ENCODE measurements around the gene CRKL. TPM values are rescaled to one million over a fixed set of nuclear protein-coding genes. Genes with fewer than 3 reads are reported as not detected.
A peak's percentile ranks its signal among the peaks of the same experiment; 100 is the strongest.
"Not testable (repeated sequence)": the region's sequence is repeated elsewhere in the genome, so short reads cannot be mapped to it uniquely, and the experiment has no call there.

The CRKL gene
- total RNA-seq, 2 experiments from 2014 or later, result 60.5 to 62.2 TPM

DNA sequence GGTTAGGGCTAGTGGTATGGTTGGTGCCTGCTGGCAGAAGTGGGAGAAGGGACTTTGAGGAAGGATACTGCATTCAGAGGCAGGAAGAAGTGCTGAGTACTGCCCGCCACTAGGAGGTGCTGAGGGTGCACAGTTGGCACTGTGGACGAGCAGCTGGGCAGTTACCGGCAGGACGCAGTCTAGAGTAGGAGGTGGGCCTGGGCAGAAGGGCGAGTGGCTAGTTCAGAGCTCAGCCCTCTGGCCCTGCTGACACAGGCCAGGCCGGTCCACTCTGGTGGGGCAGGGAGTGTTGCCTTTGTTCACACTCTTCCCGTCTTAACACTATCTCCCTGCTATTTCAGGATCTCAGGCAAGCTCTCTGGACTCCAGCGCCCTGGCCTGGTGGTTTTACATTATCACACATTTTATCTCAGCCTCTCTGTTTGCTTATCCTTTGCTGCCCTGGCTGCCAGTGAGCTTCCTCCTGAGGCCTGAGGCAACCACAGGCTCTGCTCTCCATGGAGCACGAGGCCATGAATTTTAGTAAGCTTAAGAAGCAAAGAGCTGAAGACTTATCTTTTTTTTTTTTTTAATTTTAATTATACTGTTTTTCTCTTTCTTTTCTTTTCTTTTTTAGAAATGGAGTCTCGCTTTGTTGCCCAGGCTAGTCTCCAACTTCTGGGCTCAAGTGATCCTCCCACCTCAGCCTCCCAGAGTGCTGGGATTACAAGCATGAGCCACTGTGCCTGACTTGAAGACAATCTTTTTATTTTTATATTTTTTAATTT, 31.5 kb upstream of the CRKL start:
- Mint-ChIP-seq H3K4me1 (ENCODE audit: low read depth) (no peaks in the 10 kb centered on the region), H3K27ac (peak overlapping the region; percentile 19), H3K9me3 (no peaks in the 10 kb centered on the region), H3K27me3 (ENCODE audit: low read depth) (no peaks in the 10 kb centered on the region), H3K36me3 (ENCODE audit: low read depth) (peaks cover 23% of the 10 kb centered on the region), H3K4me3 (no peak overlapping the region)
- intact Hi-C loops (cut with micrococcal nuclease), result no loop called here
- DNase-seq, result peak; percentile 55
- CTCF ChIA-PET, result interaction anchor here (0.6 to 1.4 kb wide), 9 partner anchors 9 to 152 kb away, joined by 3 to 5 read pairs (median 3); no protein-coding TSS in a partner anchor

DNA sequence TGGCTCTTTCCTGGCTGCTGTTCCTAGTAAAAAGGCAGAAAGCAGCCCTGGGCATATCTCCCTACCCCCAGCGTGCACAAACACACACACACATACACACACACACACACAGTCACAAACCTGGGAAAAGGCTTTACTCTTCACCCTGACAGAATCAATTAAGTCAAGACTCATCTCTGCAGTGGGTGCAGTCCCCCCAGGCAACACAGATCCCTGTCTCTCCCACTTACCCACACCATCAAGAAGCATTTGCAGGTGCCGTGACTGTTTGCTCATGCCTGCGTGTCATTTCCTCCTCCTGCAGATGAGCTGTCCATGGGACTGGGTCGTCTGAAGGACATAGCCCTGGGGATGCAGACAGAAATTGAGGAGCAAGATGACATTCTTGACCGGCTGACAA, 29.8 kb upstream of the CRKL start:
- no peak for DNase-seq
- H3K27me3 Mint-ChIP-seq (ENCODE audit: low read depth), result no peaks in the 10 kb centered on the region
- no peak overlapping the region for H3K4me3 Mint-ChIP-seq
- CTCF ChIA-PET, result no interaction called here
- intact Hi-C loops (cut with micrococcal nuclease), result no loop called here
- H3K9me3 Mint-ChIP-seq, result no peaks in the 10 kb centered on the region
- H3K4me1 Mint-ChIP-seq (ENCODE audit: low read depth), result no peaks in the 10 kb centered on the region
- peaks cover 23% of the 10 kb centered on the region for H3K36me3 Mint-ChIP-seq (ENCODE audit: low read depth)
- no peak overlapping the region for H3K27ac Mint-ChIP-seq

DNA sequence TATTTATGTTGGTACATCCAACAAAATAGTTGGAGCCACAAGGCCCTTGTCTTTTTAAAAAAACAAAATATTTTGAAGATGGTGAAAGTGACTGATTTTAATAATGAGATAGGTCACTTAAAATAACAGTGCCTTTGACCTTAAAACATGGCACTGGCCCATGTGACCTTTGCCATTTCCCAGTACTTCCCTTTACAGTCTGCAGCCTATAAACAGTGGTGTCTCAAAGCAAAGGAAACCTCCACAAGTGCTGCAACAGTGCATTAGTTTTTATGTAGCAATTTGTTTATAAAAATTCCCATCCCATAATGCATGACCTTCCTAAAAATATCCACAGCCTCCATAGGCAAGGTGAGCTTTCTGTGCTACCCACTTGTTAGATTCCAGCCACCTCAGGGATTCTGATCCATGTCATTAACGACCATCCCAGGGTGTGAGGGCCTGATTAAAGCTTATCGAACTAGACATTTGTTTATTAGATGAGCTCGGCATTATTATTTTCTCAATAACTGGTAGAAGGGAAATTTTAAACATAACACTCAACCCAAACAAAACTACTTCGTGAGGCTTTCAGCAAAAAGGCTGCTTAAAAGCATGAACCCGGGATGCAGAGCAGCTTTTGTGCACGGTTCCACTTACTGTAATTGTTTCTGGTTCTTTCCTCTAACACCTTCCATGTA, 28.0 kb upstream of the CRKL start:
- Mint-ChIP-seq H3K9me3 (no peaks in the 10 kb centered on the region), H3K27me3 (ENCODE audit: low read depth) (no peaks in the 10 kb centered on the region)
- intact Hi-C loops (cut with micrococcal nuclease), result no loop called here

DNA sequence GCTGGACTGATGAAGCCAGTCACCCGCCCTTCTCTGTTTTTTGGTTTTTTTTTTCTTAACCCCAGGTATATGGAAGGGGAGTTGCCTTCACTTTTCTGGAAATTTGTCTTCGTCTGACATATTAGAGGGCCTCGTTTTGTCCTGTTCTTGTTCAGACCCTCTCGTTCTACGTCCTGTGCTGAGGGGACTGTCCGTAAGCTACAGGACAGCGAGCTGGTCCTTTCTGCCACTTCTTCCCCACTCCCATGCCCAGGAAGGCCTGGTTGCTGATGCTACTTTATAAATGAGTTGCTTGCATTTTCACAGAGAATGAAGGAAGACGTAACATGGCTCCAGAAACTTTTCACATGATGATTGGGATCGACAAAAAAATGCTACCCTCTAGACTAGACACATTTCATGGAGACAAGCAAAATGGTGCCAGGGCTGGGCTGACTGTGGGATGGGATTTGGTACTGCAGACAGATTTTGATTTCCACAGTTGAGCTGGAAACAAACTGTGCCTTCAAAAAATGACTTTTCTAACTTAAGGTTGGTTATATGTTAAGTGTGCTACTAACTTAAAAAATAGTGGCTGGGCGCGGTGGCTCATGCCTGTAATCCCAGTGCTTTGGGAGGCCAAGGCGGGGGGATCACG, 27.2 kb upstream of the CRKL start:
- Mint-ChIP-seq H3K9me3 (no peaks in the 10 kb centered on the region), H3K4me3 (no peak overlapping the region), H3K27me3 (ENCODE audit: low read depth) (peaks cover 2% of the 10 kb centered on the region), H3K4me1 (ENCODE audit: low read depth) (no peaks in the 10 kb centered on the region), H3K27ac (no peak overlapping the region), H3K36me3 (ENCODE audit: low read depth) (peaks cover 13% of the 10 kb centered on the region)
- intact Hi-C loops (cut with micrococcal nuclease), result no loop called here
- DNase-seq, result no peak
- CTCF ChIA-PET, result interaction anchor here (1.1 kb wide), 1 partner anchor 106 kb away, joined by 3 read pairs; no protein-coding TSS in a partner anchor

More for the DNA sequence above, 28.0 kb upstream of the CRKL start:
- no peak overlapping the region for H3K27ac Mint-ChIP-seq
- no peak for DNase-seq
- peaks cover 16% of the 10 kb centered on the region for H3K36me3 Mint-ChIP-seq (ENCODE audit: low read depth)
- no peak overlapping the region for H3K4me3 Mint-ChIP-seq
- H3K4me1 Mint-ChIP-seq (ENCODE audit: low read depth), result no peaks in the 10 kb centered on the region
- CTCF ChIA-PET, result interaction anchor here (1.1 kb wide), 1 partner anchor 105 kb away, joined by 3 read pairs; no protein-coding TSS in a partner anchor

DNA sequence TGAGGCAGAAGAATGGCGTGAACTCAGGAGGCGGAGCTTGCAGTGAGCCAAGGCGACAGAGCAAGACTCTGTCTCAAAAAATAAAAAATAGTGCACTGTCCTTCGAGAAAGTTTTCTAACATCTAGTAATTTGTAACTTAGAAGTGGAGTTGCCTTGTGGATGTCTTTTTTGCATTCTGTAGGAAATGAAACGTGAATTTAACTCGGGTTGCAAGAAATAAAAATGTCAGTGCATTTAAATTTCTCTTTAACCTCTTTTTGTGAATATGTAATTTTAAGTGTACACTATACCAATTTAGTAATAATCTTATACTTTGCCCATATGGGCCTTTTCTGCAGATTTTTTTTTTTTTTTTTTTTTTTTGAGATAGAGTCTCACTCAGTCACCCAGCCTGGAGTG, 26.2 kb upstream of the CRKL start:
- H3K36me3 Mint-ChIP-seq (ENCODE audit: low read depth), result peaks cover 13% of the 10 kb centered on the region
- CTCF ChIA-PET, result no interaction called here
- DNase-seq, result no peak
- intact Hi-C loops (cut with micrococcal nuclease), result no loop called here
- no peaks in the 10 kb centered on the region for H3K4me1 Mint-ChIP-seq (ENCODE audit: low read depth)
- H3K9me3 Mint-ChIP-seq, result no peaks in the 10 kb centered on the region
- no peak overlapping the region for H3K4me3 Mint-ChIP-seq
- H3K27ac Mint-ChIP-seq, result no peak overlapping the region
- peaks cover 4% of the 10 kb centered on the region for H3K27me3 Mint-ChIP-seq (ENCODE audit: low read depth)

DNA sequence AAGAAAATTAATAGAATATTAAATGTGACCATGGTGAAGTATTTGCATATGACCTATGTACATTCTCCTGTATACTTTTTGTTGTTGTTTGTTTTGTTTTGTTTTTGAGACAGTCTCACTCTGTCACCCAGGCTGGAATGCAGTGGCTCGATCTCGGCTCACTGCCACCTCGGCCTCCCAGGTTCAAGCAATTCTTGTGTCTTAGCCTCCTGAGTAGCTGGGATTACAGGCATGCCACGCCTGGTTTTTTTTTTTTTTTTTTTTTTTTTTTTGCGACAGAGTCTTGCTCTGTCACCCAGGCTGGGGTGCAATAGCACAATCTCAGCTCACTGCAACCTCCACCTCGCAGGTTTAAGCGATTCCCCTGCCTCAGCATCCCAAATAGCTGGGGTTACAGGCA, 19.5 kb upstream of the CRKL start:
- H3K27ac Mint-ChIP-seq; H3K27me3 Mint-ChIP-seq (ENCODE audit: low read depth); H3K4me1 Mint-ChIP-seq (ENCODE audit: low read depth); H3K4me3 Mint-ChIP-seq; DNase-seq; intact Hi-C loops (cut with micrococcal nuclease); H3K36me3 Mint-ChIP-seq (ENCODE audit: low read depth); H3K9me3 Mint-ChIP-seq: not testable (repeated sequence)
- CTCF ChIA-PET, result interaction anchor here (1.1 kb wide), 1 partner anchor 205 kb away, joined by 3 read pairs; no protein-coding TSS in a partner anchor

DNA sequence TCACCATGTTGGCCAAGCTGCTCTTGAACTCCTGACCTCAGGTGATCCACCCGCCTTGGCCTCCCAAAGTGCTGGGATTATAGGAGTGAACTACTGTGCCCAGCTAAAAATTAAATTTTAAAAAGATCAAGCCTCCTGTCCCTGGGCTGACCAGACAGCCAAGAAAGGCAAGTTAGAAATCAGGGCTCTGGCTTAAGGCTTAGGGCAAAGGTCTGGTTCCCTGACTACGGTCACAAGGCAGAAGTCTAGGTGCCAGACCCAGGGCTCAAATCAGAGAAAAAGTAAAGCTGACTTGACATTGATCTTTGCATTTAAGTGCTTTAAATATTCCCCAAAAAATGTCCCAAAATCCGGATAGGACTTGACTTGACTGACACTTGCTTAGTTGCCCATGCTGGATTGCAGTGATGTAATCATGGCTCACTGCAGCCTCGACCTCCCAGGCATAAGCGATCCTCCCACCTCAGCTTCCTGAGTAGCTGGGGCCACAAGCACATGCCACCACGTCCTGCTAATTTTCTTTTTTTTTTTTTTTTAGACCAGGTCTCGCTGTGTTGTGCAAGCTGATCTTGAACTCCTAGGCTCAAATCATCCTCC, 17.3 kb upstream of the CRKL start:
- Mint-ChIP-seq H3K4me1 (ENCODE audit: low read depth) (no peaks in the 10 kb centered on the region), H3K27me3 (ENCODE audit: low read depth) (peaks cover 2% of the 10 kb centered on the region), H3K27ac (no peak overlapping the region), H3K9me3 (no peaks in the 10 kb centered on the region), H3K4me3 (no peak overlapping the region), H3K36me3 (ENCODE audit: low read depth) (no peaks in the 10 kb centered on the region)
- intact Hi-C loops (cut with micrococcal nuclease), result no loop called here
- CTCF ChIA-PET, result interaction anchor here (1.3 kb wide), 1 partner anchor 30 kb away, joined by 3 read pairs; no protein-coding TSS in a partner anchor
- DNase-seq, result no peak

DNA sequence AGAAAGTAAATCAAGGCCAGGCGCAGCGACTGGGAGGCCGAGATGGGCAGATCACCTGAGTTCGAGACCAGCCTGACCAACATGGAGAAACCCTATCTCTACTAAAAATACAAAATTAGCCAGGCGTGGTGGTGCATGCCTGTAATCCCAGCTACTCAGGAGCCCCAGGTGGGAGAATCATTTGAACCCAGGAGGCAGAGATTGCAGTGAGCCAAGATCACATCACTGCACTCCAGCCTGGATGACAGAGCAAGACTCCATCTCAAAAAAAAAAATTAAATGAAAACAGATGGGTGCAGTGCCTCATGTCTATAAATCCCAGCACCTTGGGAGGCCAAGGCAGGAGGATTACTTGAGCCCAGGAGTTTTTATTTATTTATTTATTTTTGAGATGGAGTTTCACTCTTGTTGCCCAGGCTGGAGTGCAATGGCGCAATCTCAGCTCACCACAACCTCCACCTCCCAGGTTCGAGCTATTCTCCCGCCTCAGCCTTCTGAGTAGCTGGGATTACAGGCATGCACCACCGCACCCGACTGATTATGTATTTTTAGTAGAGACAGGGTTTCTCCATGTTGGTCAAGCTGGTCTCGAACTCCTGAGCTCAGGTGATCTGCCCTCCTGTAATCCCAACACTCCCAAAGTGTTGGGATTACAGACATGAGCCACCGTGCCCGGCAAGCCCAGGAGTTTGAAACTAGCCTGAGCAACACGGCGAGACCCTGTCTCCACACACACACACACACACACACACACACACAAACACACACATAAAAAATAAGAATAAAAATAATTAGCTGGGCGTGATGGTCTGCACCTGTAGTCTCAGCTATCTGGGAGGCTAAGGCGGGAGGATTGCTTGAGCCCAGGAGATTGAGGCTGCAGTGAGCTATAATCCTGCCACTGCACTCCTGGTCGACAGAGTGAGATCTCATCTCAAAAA, 15.8 kb upstream of the CRKL start:
- H3K36me3 Mint-ChIP-seq (ENCODE audit: low read depth); H3K27me3 Mint-ChIP-seq (ENCODE audit: low read depth); H3K9me3 Mint-ChIP-seq; intact Hi-C loops (cut with micrococcal nuclease); H3K4me3 Mint-ChIP-seq; H3K27ac Mint-ChIP-seq; DNase-seq; H3K4me1 Mint-ChIP-seq (ENCODE audit: low read depth): not testable (repeated sequence)
- CTCF ChIA-PET, result interaction anchor here (0.7 kb wide), 1 partner anchor 756 kb away, joined by 3 read pairs; no protein-coding TSS in a partner anchor

DNA sequence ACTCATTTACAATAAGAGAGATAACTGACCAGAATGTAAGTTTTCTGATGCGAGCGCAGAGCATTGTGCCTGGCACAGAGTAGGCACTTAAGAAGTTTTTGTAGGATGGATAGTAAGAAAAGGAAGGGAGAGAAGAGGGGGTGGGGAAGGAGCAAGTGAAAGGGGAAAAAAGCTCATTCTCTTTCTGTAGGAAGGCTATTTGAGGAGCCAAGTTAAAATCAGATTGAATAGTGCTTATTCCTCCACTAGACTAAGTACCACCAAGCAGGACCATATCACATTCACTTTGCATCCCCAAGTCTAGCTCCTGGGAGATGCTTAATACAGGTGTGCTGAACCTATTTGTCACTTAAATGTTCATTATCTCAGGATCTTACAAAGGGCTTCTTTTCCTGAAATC, 14.1 kb upstream of the CRKL start:
- intact Hi-C loops (cut with micrococcal nuclease), result no loop called here
- CTCF ChIA-PET, result interaction anchor here (0.7 kb wide), 1 partner anchor 58 kb away, joined by 4 read pairs; no protein-coding TSS in a partner anchor
- Mint-ChIP-seq H3K27me3 (ENCODE audit: low read depth) (peaks cover 1% of the 10 kb centered on the region), H3K27ac (no peak overlapping the region), H3K9me3 (no peaks in the 10 kb centered on the region), H3K4me3 (no peak overlapping the region), H3K4me1 (ENCODE audit: low read depth) (no peaks in the 10 kb centered on the region), H3K36me3 (ENCODE audit: low read depth) (no peaks in the 10 kb centered on the region)
- no peak for DNase-seq

DNA sequence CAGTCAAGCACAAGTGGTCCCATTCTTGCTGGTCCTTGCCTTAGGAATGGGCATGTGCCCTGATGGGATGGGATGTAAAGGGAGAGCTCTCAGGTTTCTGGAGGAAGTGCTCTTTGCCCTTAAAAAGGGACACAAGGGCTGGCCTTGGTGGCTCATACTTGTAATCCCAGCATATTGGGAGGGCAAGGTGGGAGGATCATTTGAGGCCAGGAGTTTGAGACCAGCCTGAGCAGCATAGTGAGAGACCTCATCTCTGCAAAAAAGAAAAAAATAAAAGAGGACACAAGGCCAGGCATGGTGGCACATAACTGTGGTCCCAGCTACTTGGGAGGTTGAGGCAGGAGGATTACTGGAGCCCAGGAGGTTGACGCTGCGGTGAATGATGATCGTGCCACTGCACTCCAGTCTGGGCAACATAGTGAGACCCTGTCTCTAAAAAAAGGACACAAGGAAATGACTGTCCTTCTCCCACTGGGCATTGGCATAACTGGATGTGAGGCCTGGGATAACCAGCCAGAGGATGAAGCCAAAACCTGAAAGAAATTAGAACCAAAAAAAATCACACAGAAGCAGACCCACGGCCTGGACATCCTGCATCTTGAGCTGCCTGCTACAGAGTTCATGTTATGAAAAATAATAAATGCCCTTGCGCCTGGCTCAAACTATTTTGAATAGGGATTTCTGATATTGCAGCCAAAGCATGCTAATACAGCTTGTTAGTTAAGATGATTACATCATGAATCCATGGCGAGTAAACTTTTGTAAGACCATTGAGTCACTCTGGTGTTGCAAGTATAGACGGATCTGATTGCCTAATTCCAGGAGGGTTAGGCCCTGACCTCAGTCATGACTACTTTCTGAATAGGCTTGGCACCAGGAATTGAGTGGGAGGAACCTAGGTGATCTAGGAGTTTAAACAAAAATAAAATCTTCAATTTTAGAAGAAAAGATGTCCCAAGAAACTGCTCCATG, 12.9 kb upstream of the CRKL start:
- H3K4me3 Mint-ChIP-seq, result no peak overlapping the region
- H3K36me3 Mint-ChIP-seq (ENCODE audit: low read depth), result no peaks in the 10 kb centered on the region
- no peak for DNase-seq
- intact Hi-C loops (cut with micrococcal nuclease), result no loop called here
- H3K27me3 Mint-ChIP-seq (ENCODE audit: low read depth), result peaks cover 2% of the 10 kb centered on the region
- H3K27ac Mint-ChIP-seq, result no peak overlapping the region
- H3K4me1 Mint-ChIP-seq (ENCODE audit: low read depth), result no peaks in the 10 kb centered on the region
- CTCF ChIA-PET, result interaction anchor here (0.6 kb wide), 2 partner anchors 42 to 51 kb away, joined by 3 to 4 read pairs; no protein-coding TSS in a partner anchor
- no peaks in the 10 kb centered on the region for H3K9me3 Mint-ChIP-seq

DNA sequence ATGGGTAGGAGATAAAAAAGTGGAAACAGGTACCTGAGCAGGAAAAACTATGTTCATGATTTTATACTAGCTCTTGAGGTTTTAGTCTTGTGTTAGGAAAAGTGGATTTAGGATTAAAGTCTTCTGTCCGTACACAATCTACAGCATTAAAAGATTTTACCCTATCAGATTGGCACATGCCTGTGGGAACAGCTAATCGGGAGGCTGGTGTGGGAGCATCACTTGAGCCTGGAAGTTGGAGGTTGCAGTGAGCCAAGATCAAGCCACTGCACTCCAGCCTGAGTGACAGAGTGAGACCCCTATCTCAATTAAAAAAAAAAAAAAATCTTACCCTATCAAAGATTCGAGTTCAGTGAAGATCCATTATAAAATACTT, 12.2 kb upstream of the CRKL start:
- intact Hi-C loops (cut with micrococcal nuclease), result no loop called here
- Mint-ChIP-seq H3K27me3 (ENCODE audit: low read depth) (peaks cover 2% of the 10 kb centered on the region), H3K4me1 (ENCODE audit: low read depth) (peaks cover 1% of the 10 kb centered on the region), H3K27ac (no peak overlapping the region), H3K4me3 (no peak overlapping the region), H3K9me3 (no peaks in the 10 kb centered on the region), H3K36me3 (ENCODE audit: low read depth) (no peaks in the 10 kb centered on the region)
- CTCF ChIA-PET, result no interaction called here
- no peak for DNase-seq

Measured in activated naive CD4-positive, alpha-beta T cell treated with anti-CD3 and anti-CD28 coated beads for 36 hours (primary cell).